RWPE2 (cell line): Measurements from ENCODE around the gene PTPRN2.

Experiments used
- ATAC-seq: fragments of 200-7000 bp; cut with Tn5 transposase; 3 replicates; pipeline ENCODE4 v1.9.1; 2021; ENCODE audit warnings: low read depth
- DNase-seq: peaks from one replicate; pipeline ENCODE4 v3.0.0-alpha.2; 2020; ENCODE audit warnings: low spot score
- H3K27ac ChIP-seq: fragments of 450-650 bp; 2 replicates; pipeline ENCODE4 v1.5.1; 2017; ENCODE audit warnings: mild to moderate bottlenecking; ENCODE audit not compliant: poor library complexity, severe bottlenecking
- H3K27me3 ChIP-seq: fragments of 250-450 bp; sonication (Bioruptor Pico); 2 replicates; pipeline ENCODE4 v1.5.1; 2021; ENCODE audit warnings: mild to moderate bottlenecking, moderate library complexity; ENCODE audit not compliant: insufficient read depth, poor library complexity, severe bottlenecking
- H3K36me3 ChIP-seq: fragments of 250-450 bp; sonication (Bioruptor Pico); 2 replicates; pipeline ENCODE4 v1.5.1; 2020; ENCODE audit warnings: low read depth, mild to moderate bottlenecking, moderate library complexity
- H3K4me1 ChIP-seq: fragments of 250-450 bp; sonication (Bioruptor Pico); 2 replicates; pipeline ENCODE4 v1.5.1; 2021; ENCODE audit warnings: mild to moderate bottlenecking, moderate library complexity; ENCODE audit not compliant: insufficient read depth, poor library complexity, severe bottlenecking
- H3K4me3 ChIP-seq: fragments of 250-450 bp; sonication (Bioruptor Pico); 2 replicates; pipeline ENCODE4 v1.5.1; 2021; ENCODE audit warnings: mild to moderate bottlenecking, moderate library complexity; ENCODE audit not compliant: severe bottlenecking
- H3K9me3 ChIP-seq: fragments of 250-450 bp; sonication (Bioruptor Pico); 2 replicates; pipeline ENCODE4 v1.5.1; 2021; ENCODE audit warnings: mild to moderate bottlenecking, moderate library complexity; ENCODE audit not compliant: severe bottlenecking
- TF ChIP-seq, protein P1 (sequence below): fragments of 450-650 bp; IDR thresholded peaks from one replicate; pipeline ENCODE4 v1.5.1; 2017; ENCODE audit warnings: mild to moderate bottlenecking, moderate library complexity; ENCODE audit not compliant: poor library complexity, severe bottlenecking

The PTPRN2 gene

DNA sequence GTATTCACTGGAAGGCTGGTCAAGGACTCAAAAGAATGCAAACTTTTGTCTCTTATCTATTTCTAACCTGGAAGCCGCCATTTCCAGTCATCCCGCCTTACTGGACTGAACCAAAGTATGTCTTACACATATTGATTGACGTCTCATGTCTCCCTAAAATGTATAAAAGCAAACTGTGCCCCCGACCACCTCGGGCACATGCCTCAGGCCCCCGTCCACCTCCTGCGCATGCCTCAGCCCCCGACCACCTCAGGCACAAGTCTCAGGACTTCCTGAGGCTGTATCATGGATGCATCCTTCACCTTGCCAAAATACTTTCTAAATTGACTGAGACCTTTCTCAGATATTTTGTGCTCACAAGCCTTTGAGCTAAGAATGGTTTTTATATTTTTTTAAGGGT lies 148.6 kb downstream of the PTPRN2 start:
- no peaks in the 10 kb centered on the region for H3K9me3 ChIP-seq
- ATAC-seq (no peak), DNase-seq (no peak)
- TF ChIP-seq, protein P1, sequence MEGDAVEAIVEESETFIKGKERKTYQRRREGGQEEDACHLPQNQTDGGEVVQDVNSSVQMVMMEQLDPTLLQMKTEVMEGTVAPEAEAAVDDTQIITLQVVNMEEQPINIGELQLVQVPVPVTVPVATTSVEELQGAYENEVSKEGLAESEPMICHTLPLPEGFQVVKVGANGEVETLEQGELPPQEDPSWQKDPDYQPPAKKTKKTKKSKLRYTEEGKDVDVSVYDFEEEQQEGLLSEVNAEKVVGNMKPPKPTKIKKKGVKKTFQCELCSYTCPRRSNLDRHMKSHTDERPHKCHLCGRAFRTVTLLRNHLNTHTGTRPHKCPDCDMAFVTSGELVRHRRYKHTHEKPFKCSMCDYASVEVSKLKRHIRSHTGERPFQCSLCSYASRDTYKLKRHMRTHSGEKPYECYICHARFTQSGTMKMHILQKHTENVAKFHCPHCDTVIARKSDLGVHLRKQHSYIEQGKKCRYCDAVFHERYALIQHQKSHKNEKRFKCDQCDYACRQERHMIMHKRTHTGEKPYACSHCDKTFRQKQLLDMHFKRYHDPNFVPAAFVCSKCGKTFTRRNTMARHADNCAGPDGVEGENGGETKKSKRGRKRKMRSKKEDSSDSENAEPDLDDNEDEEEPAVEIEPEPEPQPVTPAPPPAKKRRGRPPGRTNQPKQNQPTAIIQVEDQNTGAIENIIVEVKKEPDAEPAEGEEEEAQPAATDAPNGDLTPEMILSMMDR, result no peak
- H3K27me3 ChIP-seq, result no peaks in the 10 kb centered on the region
- H3K4me3 ChIP-seq, result no peak overlapping the region
- H3K36me3 ChIP-seq, result no peaks in the 10 kb centered on the region
- no peak overlapping the region for H3K27ac ChIP-seq
- H3K4me1 ChIP-seq, result peaks cover 4% of the 10 kb centered on the region

DNA sequence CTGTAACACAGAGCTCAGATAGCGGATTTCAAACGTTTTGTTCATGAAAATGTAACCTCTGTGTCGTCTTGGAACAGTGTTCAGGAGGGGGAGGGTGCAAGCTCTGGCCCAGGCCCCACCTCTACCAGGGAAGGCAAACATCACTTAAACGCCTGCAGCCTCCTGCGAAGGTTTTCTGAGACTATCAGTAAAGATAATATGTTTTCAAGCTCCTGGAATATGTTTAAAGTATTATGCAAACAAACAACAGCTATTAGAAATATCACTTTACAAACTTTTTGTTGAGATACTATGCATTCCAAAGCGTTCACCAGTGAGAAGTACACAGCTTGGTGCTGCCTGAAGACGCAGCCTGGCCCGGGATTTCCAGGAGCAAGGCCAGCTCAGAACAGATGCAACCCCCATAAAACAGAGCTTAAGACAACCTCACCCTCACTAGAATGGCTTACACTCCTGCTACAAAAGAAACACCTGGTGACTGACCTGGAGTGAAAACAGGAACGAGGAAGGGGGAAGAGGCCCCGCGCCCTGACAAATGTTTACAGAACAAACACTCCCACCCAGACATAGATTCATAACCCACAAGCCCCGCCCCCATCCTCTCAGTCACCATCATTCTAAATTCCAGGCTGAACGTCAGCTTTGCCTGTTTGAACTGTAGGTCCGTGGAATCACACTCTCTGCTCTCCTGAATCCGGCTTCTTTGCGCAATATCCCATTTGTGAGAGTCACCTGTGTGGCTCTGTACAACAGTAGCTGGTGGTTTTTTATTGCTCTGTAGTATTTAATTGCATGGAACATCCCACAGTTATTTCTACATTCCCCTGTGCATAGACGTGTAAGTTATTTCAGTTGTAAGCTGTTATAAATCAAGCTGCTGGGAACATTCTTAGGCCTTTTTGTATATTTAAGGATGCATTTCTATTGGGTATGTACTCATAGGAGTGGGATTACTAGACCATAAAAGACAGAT lies 155.0 kb downstream of the PTPRN2 start:
- Histone ChIP-seq H3K27ac (peak overlapping the region; percentile 92), H3K9me3 (no peaks in the 10 kb centered on the region), H3K36me3 (no peaks in the 10 kb centered on the region), H3K4me3 (no peak overlapping the region), H3K27me3 (no peaks in the 10 kb centered on the region), H3K4me1 (peaks cover 19% of the 10 kb centered on the region)
- DNase-seq, result peak; percentile 86
- ATAC-seq, result peak; percentile 79
- TF ChIP-seq, protein P1, result no peak

DNA sequence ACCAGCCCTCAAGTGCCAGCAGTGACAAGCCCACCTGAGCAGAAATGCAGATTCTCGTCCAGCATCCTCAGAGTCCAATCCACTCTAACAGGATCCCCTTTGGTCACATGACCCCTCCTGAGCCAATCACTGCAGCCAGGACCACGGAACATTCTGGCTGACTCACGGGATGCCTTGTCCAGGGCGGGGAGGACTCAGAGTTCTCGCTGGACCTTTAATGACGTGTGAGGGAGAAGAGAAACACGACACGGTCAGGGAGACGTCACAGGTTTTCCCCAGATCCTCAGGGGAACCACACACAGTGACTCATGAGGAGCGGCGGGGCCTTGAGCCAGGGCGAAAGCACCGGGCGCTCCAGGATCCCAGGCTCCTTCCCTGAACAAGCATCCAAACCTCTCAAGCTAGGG lies 155.7 kb downstream of the PTPRN2 start:
- H3K4me3 ChIP-seq, result peak overlapping the region; percentile 34
- peak overlapping the region; percentile 92 for H3K27ac ChIP-seq
- TF ChIP-seq, protein P1, result no peak
- H3K36me3 ChIP-seq, result no peaks in the 10 kb centered on the region
- H3K4me1 ChIP-seq, result peaks cover 19% of the 10 kb centered on the region
- peak; percentile 80 for ATAC-seq
- H3K9me3 ChIP-seq, result no peaks in the 10 kb centered on the region
- DNase-seq, result peak; percentile 86
- no peaks in the 10 kb centered on the region for H3K27me3 ChIP-seq

DNA sequence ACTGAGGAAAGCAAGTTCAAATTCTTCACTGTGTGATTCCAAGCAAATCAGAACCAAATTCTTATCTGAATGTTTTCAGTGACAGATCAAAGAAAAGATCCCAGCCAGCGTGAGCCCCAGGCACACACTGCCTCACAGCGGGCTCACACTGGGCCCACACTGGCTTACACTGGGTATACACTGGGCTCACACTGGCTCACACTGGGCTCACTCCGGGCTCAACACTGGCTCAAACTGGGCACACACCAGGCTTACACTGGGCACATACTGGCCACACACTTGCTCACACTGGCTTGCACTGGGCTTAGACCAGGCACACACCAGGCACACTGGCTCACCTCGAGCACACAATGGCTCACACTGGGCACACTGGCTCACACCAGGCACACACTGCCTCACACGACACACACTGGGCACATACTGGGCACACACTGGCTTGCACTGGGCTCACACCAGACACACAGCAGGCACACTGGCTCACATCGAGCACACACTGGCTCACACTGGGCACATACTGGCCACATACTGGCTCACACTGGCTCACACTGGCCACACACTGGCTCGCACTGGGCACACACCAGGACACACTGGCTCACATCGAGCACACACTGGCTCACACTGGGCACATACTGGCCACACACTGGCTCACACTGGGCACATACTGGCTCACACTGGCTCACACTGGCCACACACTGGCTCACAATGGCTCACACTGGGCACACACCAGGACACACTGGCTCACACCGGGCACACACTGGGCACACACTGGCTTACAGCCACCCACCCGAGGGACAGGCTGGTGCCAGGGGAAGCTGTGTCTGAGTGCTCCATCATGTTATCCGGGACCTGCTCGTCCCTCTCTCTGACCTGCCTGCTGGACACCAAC lies 156.3 kb downstream of the PTPRN2 start:
- no peak for DNase-seq
- Histone ChIP-seq H3K4me1 (peaks cover 19% of the 10 kb centered on the region), H3K27ac (peak overlapping the region; percentile 92), H3K9me3 (no peaks in the 10 kb centered on the region), H3K4me3 (peak overlapping the region; percentile 34), H3K36me3 (no peaks in the 10 kb centered on the region), H3K27me3 (no peaks in the 10 kb centered on the region)
- ATAC-seq, result no peak
- TF ChIP-seq, protein P1, result no peak
